GM12875 (cell line): ENCODE results near the gene ATG14.
"Not testable (repeated sequence)": the region's sequence is repeated elsewhere in the genome, so short reads cannot be mapped to it uniquely, and the experiment has no call there.

Experiments
- H3K4me3 ChIP-seq: one replicate; pipeline ENCODE4 v1.5.1; 2011; ENCODE audit warnings: low read depth, low read length, control low read depth
- TF ChIP-seq, protein P1 (sequence below): IDR thresholded peaks from 2 replicates; pipeline ENCODE4 v1.5.1; 2011; ENCODE audit warnings: low read depth, mild to moderate bottlenecking, control low read depth, inconsistent platforms, low read length, moderate library complexity, borderline replicate concordance; ENCODE audit not compliant: insufficient read depth

The ATG14 gene

GRCh38 chr14:55388160-55388559 is 23.5 kb downstream of the ATG14 start:
- TF ChIP-seq, protein P1, sequence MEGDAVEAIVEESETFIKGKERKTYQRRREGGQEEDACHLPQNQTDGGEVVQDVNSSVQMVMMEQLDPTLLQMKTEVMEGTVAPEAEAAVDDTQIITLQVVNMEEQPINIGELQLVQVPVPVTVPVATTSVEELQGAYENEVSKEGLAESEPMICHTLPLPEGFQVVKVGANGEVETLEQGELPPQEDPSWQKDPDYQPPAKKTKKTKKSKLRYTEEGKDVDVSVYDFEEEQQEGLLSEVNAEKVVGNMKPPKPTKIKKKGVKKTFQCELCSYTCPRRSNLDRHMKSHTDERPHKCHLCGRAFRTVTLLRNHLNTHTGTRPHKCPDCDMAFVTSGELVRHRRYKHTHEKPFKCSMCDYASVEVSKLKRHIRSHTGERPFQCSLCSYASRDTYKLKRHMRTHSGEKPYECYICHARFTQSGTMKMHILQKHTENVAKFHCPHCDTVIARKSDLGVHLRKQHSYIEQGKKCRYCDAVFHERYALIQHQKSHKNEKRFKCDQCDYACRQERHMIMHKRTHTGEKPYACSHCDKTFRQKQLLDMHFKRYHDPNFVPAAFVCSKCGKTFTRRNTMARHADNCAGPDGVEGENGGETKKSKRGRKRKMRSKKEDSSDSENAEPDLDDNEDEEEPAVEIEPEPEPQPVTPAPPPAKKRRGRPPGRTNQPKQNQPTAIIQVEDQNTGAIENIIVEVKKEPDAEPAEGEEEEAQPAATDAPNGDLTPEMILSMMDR: no peak
- no peak overlapping the region for H3K4me3 ChIP-seq

DNA sequence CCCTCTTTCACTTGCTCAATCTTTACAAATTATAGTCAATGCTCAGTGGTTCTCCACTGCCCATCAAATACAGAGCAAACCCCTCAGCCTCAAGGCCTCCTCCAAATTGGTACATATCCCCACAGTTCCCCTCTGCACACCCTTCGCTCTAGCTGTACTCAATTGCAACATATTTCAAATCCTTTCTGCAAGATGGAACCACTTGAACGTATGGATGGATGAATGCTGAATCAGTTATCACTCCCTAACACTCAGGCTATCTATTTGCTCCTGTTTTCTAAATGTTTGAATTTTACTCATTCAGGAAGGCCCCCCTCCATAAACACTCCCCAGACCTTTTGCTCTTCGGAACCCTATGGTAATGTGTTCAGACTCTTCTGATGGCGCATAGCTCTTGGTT is 24.5 kb downstream of the ATG14 start:
- no peak overlapping the region for H3K4me3 ChIP-seq
- TF ChIP-seq, protein P1: no peak

DNA sequence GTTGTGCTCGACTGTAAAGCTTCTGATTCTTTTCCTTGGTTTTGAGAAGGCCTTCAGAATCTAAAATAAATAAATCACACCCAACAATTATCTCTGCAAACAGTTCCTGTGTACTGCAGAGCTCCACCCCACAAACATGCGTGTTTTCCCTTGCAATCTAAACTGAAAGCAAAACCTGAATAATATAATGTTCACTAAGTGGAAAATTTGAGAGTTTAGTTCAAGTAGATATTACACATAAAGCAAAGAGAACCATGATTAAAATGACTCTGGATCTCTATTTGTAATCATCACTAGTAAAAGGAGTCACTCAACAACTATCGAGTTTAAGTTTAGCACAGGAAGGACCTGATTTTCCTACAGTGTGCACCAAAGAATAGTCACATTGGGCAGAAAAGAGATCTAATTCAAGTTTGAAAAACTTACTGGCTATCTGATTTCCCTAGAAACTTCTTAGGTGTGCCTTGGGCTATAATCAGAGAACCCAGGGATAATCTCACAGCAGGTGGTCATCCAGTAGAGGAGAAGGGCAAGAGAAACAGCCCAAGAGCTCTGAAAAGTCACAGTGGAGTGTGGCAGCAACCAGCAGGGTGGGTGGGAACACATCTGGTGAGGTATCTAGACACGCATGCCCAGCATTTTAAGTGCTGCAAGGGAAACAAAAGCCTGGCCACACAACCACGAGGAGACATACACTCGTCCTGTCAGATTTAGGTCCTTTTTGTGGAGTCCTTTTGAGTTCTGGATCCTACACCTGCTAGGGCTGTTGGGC is 25.4 kb downstream of the ATG14 start:
- TF ChIP-seq, protein P1: no peak

DNA sequence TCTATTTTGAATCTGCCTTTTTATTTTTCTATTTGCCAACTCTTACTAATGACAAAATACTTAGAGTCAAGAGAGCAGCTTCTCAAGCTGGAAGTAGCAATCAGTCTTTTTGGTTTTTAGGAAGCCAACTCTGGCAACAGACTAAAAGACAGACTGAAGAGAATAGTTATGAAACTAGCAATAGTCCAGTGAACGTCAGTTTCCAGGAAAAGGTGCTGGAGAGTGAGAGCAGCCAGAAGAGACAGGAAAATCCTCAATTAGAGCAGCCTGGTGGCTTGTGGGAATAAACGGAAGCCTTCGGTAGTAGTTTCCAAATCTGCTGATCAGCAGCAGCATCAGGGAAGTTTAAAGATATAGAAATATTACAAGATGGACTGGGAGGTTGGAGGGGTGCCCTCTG is 27.1 kb downstream of the ATG14 start:
- TF ChIP-seq, protein P1: no peak
- no peak overlapping the region for H3K4me3 ChIP-seq

More for the DNA sequence above, 25.4 kb downstream of the ATG14 start:
- no peak overlapping the region for H3K4me3 ChIP-seq

GRCh38 chr14:55383541-55384140 is 28.0 kb downstream of the ATG14 start:
- H3K4me3 ChIP-seq: no peak overlapping the region
- TF ChIP-seq, protein P1: no peak

- H3K4me3 ChIP-seq: not testable (repeated sequence)
Measured at GRCh38 chr14:55383056-55383466, 28.6 kb downstream of the ATG14 start.

DNA sequence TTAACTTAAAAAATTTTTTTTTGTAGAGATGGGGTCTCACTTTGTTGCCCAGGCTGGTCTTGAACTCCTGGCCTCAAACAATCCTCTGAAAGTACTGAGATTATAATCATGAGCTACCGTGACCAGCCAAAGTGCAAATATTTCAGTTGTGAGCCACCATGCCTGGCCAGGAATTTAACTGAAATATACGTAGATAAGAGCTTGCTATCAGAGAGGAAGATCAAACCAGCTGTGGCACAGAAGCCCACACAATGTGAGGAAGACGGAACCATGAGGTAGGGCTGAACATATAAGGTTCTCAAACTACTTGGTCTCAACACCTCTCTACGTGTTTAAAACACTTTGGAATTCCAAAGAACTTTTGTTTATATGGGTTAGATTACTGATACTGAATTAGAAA is 29.1 kb downstream of the ATG14 start:
- TF ChIP-seq, protein P1: no peak
- H3K4me3 ChIP-seq: no peak overlapping the region
